Small intestine (tissue), 4 donors: Measurements from ENCODE around the gene ST6GALNAC2. TPM values are rescaled to one million over a fixed set of nuclear protein-coding genes. Genes with fewer than 3 reads are reported as not detected.

Experiments used
- polyA plus RNA-seq, 4 donors: library from polyadenylated mRNA; stranded (reverse) in 3 of 4; unstranded in 1 of 4; fragments of 200-250 nt in 3 of 4; fragments of 120-200 nt in 1 of 4; gene quantifications; one replicate each; pipeline versions ENCODE4 v1.2.1 to v1.2.3, GENCODE V29; 2013
- donor health status: healthy with polysubstance abuse.
- donor health status: Bipolar disorder and iron deficiency.
- donor health status: healthy.

The ST6GALNAC2 gene
- polyA plus RNA-seq, 4 donors: 1.1 to 5.3 (median 2.7) TPM; not detected in 1

Other genes with a start within 250 kb of the ST6GALNAC2 start
- gene PRPSAP1, start 231.9 kb downstream of the ST6GALNAC2 start, polyA plus RNA-seq: 10 to 100 TPM; 32.2 to 46.7 (median 33.7) TPM
- gene SPHK1, start 201.3 kb downstream of the ST6GALNAC2 start, polyA plus RNA-seq: 10 to 100 TPM in 3 of 4 donors, 1 to 10 TPM in 1; 1.0 to 12.7 (median 11.1) TPM
- 10 to 100 TPM in 2 of 4 donors, 1 to 10 TPM in 2; 5.7 to 19.7 (median 9.6) TPM for gene UBE2O, start 132.7 kb downstream of the ST6GALNAC2 start, polyA plus RNA-seq
- gene AANAT, start 118.3 kb downstream of the ST6GALNAC2 start, polyA plus RNA-seq: under 1 TPM in 1 of 4 donors, not detected in 3; 0.18 TPM
- 10 to 100 TPM in 2 of 4 donors, 1 to 10 TPM in 2; 2.0 to 43.2 (median 10.9) TPM for gene RHBDF2, start 84.4 kb downstream of the ST6GALNAC2 start, polyA plus RNA-seq
- gene CYGB, start 48.2 kb downstream of the ST6GALNAC2 start, polyA plus RNA-seq: 10 to 100 TPM in 3 of 4 donors, 1 to 10 TPM in 1; 1.1 to 35.4 (median 12.0) TPM
- 1 to 10 TPM in 3 of 4 donors, not detected in 1; 1.6 to 3.4 (median 2.2) TPM for gene PRCD, start 45.8 kb downstream of the ST6GALNAC2 start, polyA plus RNA-seq
- 100 to 1,000 TPM in 1 of 4 donors, 10 to 100 TPM in 3; 18.6 to 179 (median 78.2) TPM for gene ST6GALNAC1, start 57.9 kb upstream of the ST6GALNAC2 start, polyA plus RNA-seq
- gene MXRA7, start 125.1 kb upstream of the ST6GALNAC2 start, polyA plus RNA-seq: 10 to 100 TPM in 3 of 4 donors, 1 to 10 TPM in 1; 3.1 to 40.1 (median 23.8) TPM
- gene JMJD6, start 140.7 kb upstream of the ST6GALNAC2 start, polyA plus RNA-seq: 10 to 100 TPM; 24.2 to 56.6 (median 39.1) TPM
- gene METTL23, start 141.0 kb upstream of the ST6GALNAC2 start, polyA plus RNA-seq: 10 to 100 TPM; 28.8 to 41.8 (median 37.7) TPM
- 100 to 1,000 TPM; 113 to 233 (median 157) TPM for gene SRSF2, start 151.5 kb upstream of the ST6GALNAC2 start, polyA plus RNA-seq
- 10 to 100 TPM in 3 of 4 donors, 1 to 10 TPM in 1; 8.3 to 28.4 (median 15.2) TPM for gene MFSD11, start 152.3 kb upstream of the ST6GALNAC2 start, polyA plus RNA-seq